ENCODE data around the gene SUPT7L. TPM values are rescaled to one million over a fixed set of nuclear protein-coding genes. Genes with fewer than 3 reads are reported as not detected.

SUPT7L gene
- total RNA-seq, 1 experiment from 2014 or later = 22.4 TPM

DNA sequence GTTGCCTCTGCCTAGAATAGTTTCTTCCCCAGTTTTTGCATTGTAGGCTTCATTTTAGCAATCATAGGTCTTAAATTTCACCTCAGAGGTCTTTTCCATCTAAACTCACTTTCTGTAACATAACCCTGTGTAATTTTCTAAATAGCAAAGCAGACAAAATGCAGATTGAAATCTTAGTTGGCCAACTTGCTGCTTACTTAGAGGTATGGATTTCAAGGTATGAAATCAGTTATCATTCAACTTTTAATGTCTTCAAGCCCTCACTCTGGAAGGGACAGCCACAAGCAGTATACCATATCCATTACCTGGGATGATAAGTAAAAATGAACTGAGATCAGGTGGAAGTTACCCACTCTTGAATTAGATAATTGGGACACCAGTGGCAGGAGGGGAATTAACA is 38.5 kb downstream of the SUPT7L start:
- BruUV-seq (replicated peaks) = no TSS peak
- intact Hi-C loops (cut with micrococcal nuclease; ENCODE audit: unreplicated experiment) = loop anchor here (5.0 kb wide), 1 partner anchor 218 kb away; the partner anchor contains the start of gene PPM1G
- TF ChIP-seq, protein P1, sequence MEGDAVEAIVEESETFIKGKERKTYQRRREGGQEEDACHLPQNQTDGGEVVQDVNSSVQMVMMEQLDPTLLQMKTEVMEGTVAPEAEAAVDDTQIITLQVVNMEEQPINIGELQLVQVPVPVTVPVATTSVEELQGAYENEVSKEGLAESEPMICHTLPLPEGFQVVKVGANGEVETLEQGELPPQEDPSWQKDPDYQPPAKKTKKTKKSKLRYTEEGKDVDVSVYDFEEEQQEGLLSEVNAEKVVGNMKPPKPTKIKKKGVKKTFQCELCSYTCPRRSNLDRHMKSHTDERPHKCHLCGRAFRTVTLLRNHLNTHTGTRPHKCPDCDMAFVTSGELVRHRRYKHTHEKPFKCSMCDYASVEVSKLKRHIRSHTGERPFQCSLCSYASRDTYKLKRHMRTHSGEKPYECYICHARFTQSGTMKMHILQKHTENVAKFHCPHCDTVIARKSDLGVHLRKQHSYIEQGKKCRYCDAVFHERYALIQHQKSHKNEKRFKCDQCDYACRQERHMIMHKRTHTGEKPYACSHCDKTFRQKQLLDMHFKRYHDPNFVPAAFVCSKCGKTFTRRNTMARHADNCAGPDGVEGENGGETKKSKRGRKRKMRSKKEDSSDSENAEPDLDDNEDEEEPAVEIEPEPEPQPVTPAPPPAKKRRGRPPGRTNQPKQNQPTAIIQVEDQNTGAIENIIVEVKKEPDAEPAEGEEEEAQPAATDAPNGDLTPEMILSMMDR (IDR thresholded peaks at IDR 0.05) = no peak
- no peak for TF ChIP-seq POLR2AphosphoS5 (IDR thresholded peaks at IDR 0.05; ENCODE audit: low read depth, low read length)
- no peak for TF ChIP-seq TCF7L2 (IDR thresholded peaks at IDR 0.05; ENCODE audit: low read depth, low read length)
- TF ChIP-seq, protein P2, sequence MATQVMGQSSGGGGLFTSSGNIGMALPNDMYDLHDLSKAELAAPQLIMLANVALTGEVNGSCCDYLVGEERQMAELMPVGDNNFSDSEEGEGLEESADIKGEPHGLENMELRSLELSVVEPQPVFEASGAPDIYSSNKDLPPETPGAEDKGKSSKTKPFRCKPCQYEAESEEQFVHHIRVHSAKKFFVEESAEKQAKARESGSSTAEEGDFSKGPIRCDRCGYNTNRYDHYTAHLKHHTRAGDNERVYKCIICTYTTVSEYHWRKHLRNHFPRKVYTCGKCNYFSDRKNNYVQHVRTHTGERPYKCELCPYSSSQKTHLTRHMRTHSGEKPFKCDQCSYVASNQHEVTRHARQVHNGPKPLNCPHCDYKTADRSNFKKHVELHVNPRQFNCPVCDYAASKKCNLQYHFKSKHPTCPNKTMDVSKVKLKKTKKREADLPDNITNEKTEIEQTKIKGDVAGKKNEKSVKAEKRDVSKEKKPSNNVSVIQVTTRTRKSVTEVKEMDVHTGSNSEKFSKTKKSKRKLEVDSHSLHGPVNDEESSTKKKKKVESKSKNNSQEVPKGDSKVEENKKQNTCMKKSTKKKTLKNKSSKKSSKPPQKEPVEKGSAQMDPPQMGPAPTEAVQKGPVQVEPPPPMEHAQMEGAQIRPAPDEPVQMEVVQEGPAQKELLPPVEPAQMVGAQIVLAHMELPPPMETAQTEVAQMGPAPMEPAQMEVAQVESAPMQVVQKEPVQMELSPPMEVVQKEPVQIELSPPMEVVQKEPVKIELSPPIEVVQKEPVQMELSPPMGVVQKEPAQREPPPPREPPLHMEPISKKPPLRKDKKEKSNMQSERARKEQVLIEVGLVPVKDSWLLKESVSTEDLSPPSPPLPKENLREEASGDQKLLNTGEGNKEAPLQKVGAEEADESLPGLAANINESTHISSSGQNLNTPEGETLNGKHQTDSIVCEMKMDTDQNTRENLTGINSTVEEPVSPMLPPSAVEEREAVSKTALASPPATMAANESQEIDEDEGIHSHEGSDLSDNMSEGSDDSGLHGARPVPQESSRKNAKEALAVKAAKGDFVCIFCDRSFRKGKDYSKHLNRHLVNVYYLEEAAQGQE (IDR thresholded peaks at IDR 0.05; ENCODE audit: insufficient read depth in 1 of 2, low read depth in 2 of 2, low read length in 1 of 2) = no peak
- no peak for TF ChIP-seq SIN3A (IDR thresholded peaks at IDR 0.05; ENCODE audit: borderline replicate concordance, insufficient read depth, low read depth, low read length)
- no peaks in the 10 kb centered on the region; the same call in 1 of the 2 replicates for H3K36me3 ChIP-seq (ENCODE audit: control insufficient read depth, insufficient read depth, low read length)
- H3K27ac ChIP-seq (ENCODE audit: low read length) = no peak overlapping the region
- in situ Hi-C loops (cut with HindIII; ENCODE audit: low pct_unique_long_range_greater_than_20kb, low sequenced_read_pairs) = loop anchor here (5.0 kb wide), 1 partner anchor 38 kb away; no protein-coding TSS in a partner anchor
- H3K4me3 ChIP-seq (ENCODE audit: low read depth in 2 of 2, low read length in 2 of 2) = no peak overlapping the region
- no peaks in the 10 kb centered on the region for H3K9me3 ChIP-seq (ENCODE audit: control insufficient read depth, insufficient read depth, low read depth, low read length)
- H3K27me3 ChIP-seq (ENCODE audit: control insufficient read depth, insufficient read depth, low read length) = no peaks in the 10 kb centered on the region
- DNase-seq (ENCODE audit: low read depth, low spot score) (no peak), ATAC-seq (no peak)
- peaks cover 8% of the 10 kb centered on the region for H3K4me1 ChIP-seq (ENCODE audit: control insufficient read depth, insufficient read depth, low read length)
- ChIA-PET POLR2A (no interaction called here), CTCF (no interaction called here)

DNA sequence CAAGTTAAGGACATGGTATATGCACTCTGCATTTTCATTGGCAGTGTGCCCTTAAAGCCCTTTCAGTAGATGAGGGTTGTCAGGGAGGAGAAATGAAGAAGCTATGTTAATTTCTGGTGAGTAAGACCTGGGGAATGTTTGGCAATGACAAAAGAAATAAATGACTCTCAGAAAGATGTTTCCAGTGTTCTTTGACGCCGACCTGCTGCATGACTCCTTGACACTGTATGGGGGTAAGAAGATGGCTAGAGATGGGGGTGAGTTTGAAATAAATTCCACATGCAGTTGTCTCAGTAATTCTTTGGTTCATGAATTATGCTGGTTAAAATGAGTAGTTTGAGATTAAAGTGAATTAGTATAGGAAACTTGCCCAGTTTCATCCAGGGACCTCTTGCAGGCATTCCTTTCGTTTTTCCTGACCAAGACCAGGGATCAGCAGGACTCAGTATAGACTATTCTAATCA is 40.5 kb downstream of the SUPT7L start:
- no peak overlapping the region for H3K4me3 ChIP-seq (ENCODE audit: low read depth in 2 of 2, low read length in 2 of 2)
- no peaks in the 10 kb centered on the region for H3K27me3 ChIP-seq (ENCODE audit: control insufficient read depth, insufficient read depth, low read length)
- DNase-seq (ENCODE audit: low read depth, low spot score) = no peak
- H3K9me3 ChIP-seq (ENCODE audit: control insufficient read depth, insufficient read depth, low read depth, low read length) = no peaks in the 10 kb centered on the region
- H3K4me1 ChIP-seq (ENCODE audit: control insufficient read depth, insufficient read depth, low read length) = peaks cover 3% of the 10 kb centered on the region
- no peak overlapping the region for H3K27ac ChIP-seq (ENCODE audit: low read length)
- no TSS peak for BruUV-seq (replicated peaks)
- TF ChIP-seq TCF7L2 (IDR thresholded peaks at IDR 0.05; ENCODE audit: low read depth, low read length) (no peak), SIN3A (IDR thresholded peaks at IDR 0.05; ENCODE audit: borderline replicate concordance, insufficient read depth, low read depth, low read length) (no peak), POLR2AphosphoS5 (IDR thresholded peaks at IDR 0.05; ENCODE audit: low read depth, low read length) (no peak)
- TF ChIP-seq, protein P1 (IDR thresholded peaks at IDR 0.05) = no peak
- TF ChIP-seq, protein P2 (IDR thresholded peaks at IDR 0.05; ENCODE audit: insufficient read depth in 1 of 2, low read depth in 2 of 2, low read length in 1 of 2) = no peak
- H3K36me3 ChIP-seq (ENCODE audit: control insufficient read depth, insufficient read depth, low read length) = no peaks in the 10 kb centered on the region; the same call in 1 of the 2 replicates
- CTCF ChIA-PET = no interaction called here
- intact Hi-C loops (cut with micrococcal nuclease; ENCODE audit: unreplicated experiment) (no loop called here), in situ Hi-C loops (cut with HindIII; ENCODE audit: low pct_unique_long_range_greater_than_20kb, low sequenced_read_pairs) (loop anchor here (5.0 kb wide), 1 partner anchor 36 kb away; no protein-coding TSS in a partner anchor)
- ATAC-seq = no peak
- POLR2A ChIA-PET = no interaction called here

Measured in Panc1 (cell line).